NB4 (cell line): ENCODE data around the gene SLC16A12.

Experiments used
- DNase-seq: peaks from one replicate; pipeline ENCODE4 v3.0.0; 2010; ENCODE audit warnings: low read depth
- H3K4me3 ChIP-seq: one replicate; pipeline ENCODE4 v1.5.1; 2011; ENCODE audit warnings: mild to moderate bottlenecking, low read depth, low read length, moderate library complexity
- CTCF ChIP-seq: IDR thresholded peaks from one replicate; pipeline ENCODE4 v1.5.1; 2012; ENCODE audit warnings: low read depth, low read length
- MAX ChIP-seq: IDR thresholded peaks from 2 replicates; pipeline ENCODE4 v1.6.1; 2011; ENCODE audit warnings: low read depth, low read length
- MYC ChIP-seq: IDR thresholded peaks from 2 replicates; pipeline ENCODE4 v1.6.1; 2011; ENCODE audit warnings: low read depth, low read length
- POLR2A ChIP-seq: IDR thresholded peaks from 2 replicates; pipeline ENCODE4 v1.6.1; 2011; ENCODE audit warnings: mild to moderate bottlenecking; ENCODE audit not compliant: insufficient read length; ENCODE audit errors: extremely low read depth

SLC16A12 gene

GRCh38 chr10:89440226-89441009 is 95.0 kb downstream of the SLC16A12 start:
- no peak for DNase-seq
- H3K4me3 ChIP-seq: no peak overlapping the region
- no peak for TF ChIP-seq CTCF
- TF ChIP-seq MYC: no peak
- TF ChIP-seq POLR2A: no peak
- no peak for TF ChIP-seq MAX

- TF ChIP-seq POLR2A: no peak
- TF ChIP-seq MAX: no peak
- TF ChIP-seq MYC: no peak
- TF ChIP-seq CTCF: no peak
- no peak overlapping the region for H3K4me3 ChIP-seq
- no peak for DNase-seq
Measured at GRCh38 chr10:89438525-89438924, 96.9 kb downstream of the SLC16A12 start.

GRCh38 chr10:89431977-89432376 is 103.4 kb downstream of the SLC16A12 start:
- H3K4me3 ChIP-seq: no peak overlapping the region
- no peak for DNase-seq
- TF ChIP-seq CTCF: no peak
- no peak for TF ChIP-seq MYC
- TF ChIP-seq POLR2A: no peak
- TF ChIP-seq MAX: no peak

GRCh38 chr10:89428877-89429276 is 106.5 kb downstream of the SLC16A12 start:
- no peak for DNase-seq
- no peak overlapping the region for H3K4me3 ChIP-seq
- TF ChIP-seq POLR2A: no peak
- no peak for TF ChIP-seq MAX
- no peak for TF ChIP-seq CTCF
- TF ChIP-seq MYC: no peak

GRCh38 chr10:89427629-89428028 is 107.8 kb downstream of the SLC16A12 start:
- H3K4me3 ChIP-seq: no peak overlapping the region
- no peak for TF ChIP-seq POLR2A
- no peak for TF ChIP-seq MYC
- no peak for TF ChIP-seq MAX
- no peak for TF ChIP-seq CTCF
- DNase-seq: no peak
